ENCODE data around the gene CACNG1.
"Not testable (repeated sequence)": the region's sequence is repeated elsewhere in the genome, so short reads cannot be mapped to it uniquely, and the experiment has no call there.

CACNG1 gene

GRCh38 chr17:67025216-67025792 is 19.1 kb upstream of the CACNG1 start:
- DNase-seq (ENCODE audit: low read depth in 2 of 2), result no peak

GRCh38 chr17:67026341-67026740 is 18.0 kb upstream of the CACNG1 start:
- DNase-seq (ENCODE audit: low read depth in 2 of 2), result no peak

GRCh38 chr17:67027031-67027628 is 17.2 kb upstream of the CACNG1 start:
- DNase-seq (ENCODE audit: low read depth in 2 of 2), result no peak

- DNase-seq (ENCODE audit: low read depth in 2 of 2), result no peak
These were observed 13.7 kb upstream of the CACNG1 start for GRCh38 chr17:67030641-67031040.

GRCh38 chr17:67032382-67032781 is 12.0 kb upstream of the CACNG1 start:
- DNase-seq (ENCODE audit: low read depth in 2 of 2), result no peak

GRCh38 chr17:67032985-67033384 is 11.4 kb upstream of the CACNG1 start:
- DNase-seq (ENCODE audit: low read depth in 2 of 2), result no peak

- DNase-seq (ENCODE audit: low read depth in 2 of 2), result no peak
These were observed 10.7 kb upstream of the CACNG1 start for GRCh38 chr17:67033613-67034012.

- DNase-seq (ENCODE audit: low read depth in 2 of 2), result no peak
These were observed 8.9 kb upstream of the CACNG1 start for GRCh38 chr17:67035131-67036083.

GRCh38 chr17:67038861-67039365 is 5.4 kb upstream of the CACNG1 start:
- no peak for DNase-seq (ENCODE audit: low read depth in 2 of 2)

GRCh38 chr17:67040652-67041051 is 3.7 kb upstream of the CACNG1 start:
- DNase-seq (ENCODE audit: low read depth in 2 of 2), result no peak

- DNase-seq (ENCODE audit: low read depth in 2 of 2), result not testable (repeated sequence)
These were observed 3.2 kb upstream of the CACNG1 start for GRCh38 chr17:67041119-67041518.

GRCh38 chr17:67041531-67041930 is 2.8 kb upstream of the CACNG1 start:
- DNase-seq (ENCODE audit: low read depth in 2 of 2), result no peak

- no peak for DNase-seq (ENCODE audit: low read depth in 2 of 2)
These were observed 2.1 kb upstream of the CACNG1 start for GRCh38 chr17:67041941-67042899.

GRCh38 chr17:67043283-67043682 is 1.1 kb upstream of the CACNG1 start:
- DNase-seq (ENCODE audit: low read depth in 2 of 2), result no peak

GRCh38 chr17:67044940-67045339 is 586 bp downstream of the CACNG1 start:
- DNase-seq (ENCODE audit: low read depth in 2 of 2), result no peak

- DNase-seq (ENCODE audit: low read depth in 2 of 2), result no peak
These were observed 2.0 kb downstream of the CACNG1 start for GRCh38 chr17:67046398-67046797.

- DNase-seq (ENCODE audit: low read depth in 2 of 2), result no peak
These were observed 3.0 kb downstream of the CACNG1 start for GRCh38 chr17:67047382-67047781.

GRCh38 chr17:67049025-67049739 is 4.8 kb downstream of the CACNG1 start:
- DNase-seq (ENCODE audit: low read depth in 2 of 2), result no peak

GRCh38 chr17:67050066-67050465 is 5.7 kb downstream of the CACNG1 start:
- DNase-seq (ENCODE audit: low read depth in 2 of 2), result no peak

GRCh38 chr17:67050471-67051154 is 6.3 kb downstream of the CACNG1 start:
- no peak for DNase-seq (ENCODE audit: low read depth in 2 of 2)
